ENCODE measurements around the gene LRFN2. TPM values are rescaled to one million over a fixed set of nuclear protein-coding genes. Genes with fewer than 3 reads are reported as not detected.

The LRFN2 gene
- total RNA-seq, 1 experiment from 2014 or later = not detected

GRCh38 chr6:40516429-40516828 is 70.7 kb downstream of the LRFN2 start:
- Mint-ChIP-seq H3K4me1 (ENCODE audit: low read depth, unreplicated experiment) (no peaks in the 10 kb centered on the region), H3K9me3 (ENCODE audit: unreplicated experiment) (no peaks in the 10 kb centered on the region), H3K36me3 (ENCODE audit: insufficient read depth, unreplicated experiment) (no peaks in the 10 kb centered on the region), H3K27me3 (ENCODE audit: insufficient read depth, unreplicated experiment) (peaks cover 16% of the 10 kb centered on the region), H3K4me3 (ENCODE audit: unreplicated experiment) (no peak overlapping the region), H3K27ac (ENCODE audit: unreplicated experiment) (no peak overlapping the region)
- intact Hi-C loops (cut with micrococcal nuclease; ENCODE audit: unreplicated experiment) = no loop called here
- Histone ChIP-seq H3K36me3 (ENCODE audit: control insufficient read depth, insufficient read depth, low read length) (no peaks in the 10 kb centered on the region), H3K27me3 (replicated peaks; ENCODE audit: control insufficient read depth, insufficient read depth, low read length) (no peaks in the 10 kb centered on the region; the same call in 1 of the 2 replicates), H3K4me3 (ENCODE audit: low read depth, low read length) (no peak overlapping the region), H3K4me1 (no peaks in the 10 kb centered on the region), H3K9me3 (no peaks in the 10 kb centered on the region)
- TF ChIP-seq CTCF (IDR thresholded peaks at IDR 0.05; ENCODE audit: insufficient read depth in 1 of 2, low read depth in 1 of 2, low read length in 1 of 2, severe bottlenecking in 1 of 2, unreplicated experiment in 1 of 2) = no peak
- DNase-seq = no peak
- POLR2A ChIA-PET = no interaction called here
- no TSS peak for BruUV-seq (replicated peaks)
- CTCF ChIA-PET = no interaction called here

DNA sequence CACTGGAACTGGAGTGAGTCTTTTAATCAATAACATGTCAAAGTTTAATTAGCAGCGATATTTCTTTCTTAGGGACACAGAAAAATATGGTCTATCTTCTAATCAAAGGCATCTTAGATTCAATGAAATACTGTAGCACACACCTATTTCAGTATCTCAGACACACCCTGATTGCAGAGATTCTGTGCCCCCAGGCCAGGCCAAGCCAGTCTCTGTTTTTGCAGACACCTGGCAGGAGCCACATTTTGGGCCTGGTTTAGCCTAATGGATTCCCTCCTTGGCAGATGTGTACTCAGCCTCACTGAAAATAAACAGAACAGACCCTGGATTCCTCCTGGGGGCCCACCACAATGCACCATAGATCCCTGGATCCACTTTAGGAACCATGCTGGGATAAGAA is 74.8 kb downstream of the LRFN2 start:
- H3K9me3 ChIP-seq = no peaks in the 10 kb centered on the region
- peaks cover 4% of the 10 kb centered on the region for H3K36me3 Mint-ChIP-seq (ENCODE audit: insufficient read depth, unreplicated experiment)
- ChIA-PET POLR2A (no interaction called here), CTCF (no interaction called here)
- no peaks in the 10 kb centered on the region for H3K9me3 Mint-ChIP-seq (ENCODE audit: unreplicated experiment)
- H3K27me3 ChIP-seq (replicated peaks; ENCODE audit: control insufficient read depth, insufficient read depth, low read length) = no peaks in the 10 kb centered on the region; the same call in none of the 2 replicates
- no peak overlapping the region for H3K4me3 Mint-ChIP-seq (ENCODE audit: unreplicated experiment)
- no peak for TF ChIP-seq CTCF (IDR thresholded peaks at IDR 0.05; ENCODE audit: insufficient read depth in 1 of 2, low read depth in 1 of 2, low read length in 1 of 2, severe bottlenecking in 1 of 2, unreplicated experiment in 1 of 2)
- no peaks in the 10 kb centered on the region for H3K4me1 Mint-ChIP-seq (ENCODE audit: low read depth, unreplicated experiment)
- H3K27me3 Mint-ChIP-seq (ENCODE audit: insufficient read depth, unreplicated experiment) = peaks cover 14% of the 10 kb centered on the region
- intact Hi-C loops (cut with micrococcal nuclease; ENCODE audit: unreplicated experiment) = no loop called here
- DNase-seq = no peak
- H3K4me1 ChIP-seq = no peaks in the 10 kb centered on the region
- BruUV-seq (replicated peaks) = no TSS peak
- no peak overlapping the region for H3K27ac Mint-ChIP-seq (ENCODE audit: unreplicated experiment)
- no peak overlapping the region for H3K4me3 ChIP-seq (ENCODE audit: low read depth, low read length)
- H3K36me3 ChIP-seq (ENCODE audit: control insufficient read depth, insufficient read depth, low read length) = no peaks in the 10 kb centered on the region

GRCh38 chr6:40511884-40512283 is 75.3 kb downstream of the LRFN2 start:
- Histone ChIP-seq H3K9me3 (no peaks in the 10 kb centered on the region), H3K36me3 (ENCODE audit: control insufficient read depth, insufficient read depth, low read length) (no peaks in the 10 kb centered on the region), H3K27me3 (replicated peaks; ENCODE audit: control insufficient read depth, insufficient read depth, low read length) (no peaks in the 10 kb centered on the region; the same call in none of the 2 replicates), H3K4me1 (no peaks in the 10 kb centered on the region), H3K4me3 (ENCODE audit: low read depth, low read length) (no peak overlapping the region)
- H3K36me3 Mint-ChIP-seq (ENCODE audit: insufficient read depth, unreplicated experiment) = peaks cover 4% of the 10 kb centered on the region
- ChIA-PET POLR2A (no interaction called here), CTCF (no interaction called here)
- no peaks in the 10 kb centered on the region for H3K4me1 Mint-ChIP-seq (ENCODE audit: low read depth, unreplicated experiment)
- intact Hi-C loops (cut with micrococcal nuclease; ENCODE audit: unreplicated experiment) = no loop called here
- H3K27me3 Mint-ChIP-seq (ENCODE audit: insufficient read depth, unreplicated experiment) = peaks cover 14% of the 10 kb centered on the region
- no peak for TF ChIP-seq CTCF (IDR thresholded peaks at IDR 0.05; ENCODE audit: insufficient read depth in 1 of 2, low read depth in 1 of 2, low read length in 1 of 2, severe bottlenecking in 1 of 2, unreplicated experiment in 1 of 2)
- no peak for DNase-seq
- H3K9me3 Mint-ChIP-seq (ENCODE audit: unreplicated experiment) = no peaks in the 10 kb centered on the region
- BruUV-seq (replicated peaks) = no TSS peak
- no peak overlapping the region for H3K27ac Mint-ChIP-seq (ENCODE audit: unreplicated experiment)
- no peak overlapping the region for H3K4me3 Mint-ChIP-seq (ENCODE audit: unreplicated experiment)

All from Caco-2 (cell line).